ENCODE measurements around the gene GABRR2. TPM values are rescaled to one million over a fixed set of nuclear protein-coding genes. Genes with fewer than 3 reads are reported as not detected.

Gene GABRR2
- total RNA-seq, 1 experiment from 2014 or later = 0.36 TPM

GRCh38 chr6:89287351-89288028 lies 27.6 kb downstream of the GABRR2 start:
- H3K27ac ChIP-seq (ENCODE audit: low read length) = no peak overlapping the region
- H2AFZ ChIP-seq (ENCODE audit: low read length) = no peak overlapping the region
- no peaks in the 10 kb centered on the region for H3K4me1 ChIP-seq (ENCODE audit: insufficient read depth, low read length)
- no peak overlapping the region for H3K9ac ChIP-seq (ENCODE audit: low read length)
- TF ChIP-seq EZH2 (IDR thresholded peaks at IDR 0.05; ENCODE audit: low read length, unreplicated experiment) (no peak), EZH2phosphoT487 (IDR thresholded peaks at IDR 0.05; ENCODE audit: borderline replicate concordance, low read length) (no peak), CTCF (conservative IDR thresholded peaks at IDR 0.05; ENCODE audit: low read depth, low read length) (no peak)
- DNase-seq = no peak
- no peaks in the 10 kb centered on the region for H3K9me2 ChIP-seq (replicated peaks; ENCODE audit: low read length)
- H3F3A ChIP-seq (ENCODE audit: low read length, unreplicated experiment) = no peaks in the 10 kb centered on the region
- no peaks in the 10 kb centered on the region for H3K79me2 ChIP-seq (ENCODE audit: low read length)
- H3K27me3 ChIP-seq (ENCODE audit: low read length) = no peaks in the 10 kb centered on the region
- no peaks in the 10 kb centered on the region for H4K20me1 ChIP-seq (ENCODE audit: low read length)
- no peaks in the 10 kb centered on the region for H3K36me3 ChIP-seq (ENCODE audit: low read depth, low read length)
- H3K9me3 ChIP-seq (ENCODE audit: low read length) = no peaks in the 10 kb centered on the region
- H3K4me2 ChIP-seq (ENCODE audit: low read length) = no peak overlapping the region
- CTCF ChIA-PET = no interaction called here
- H3K4me3 ChIP-seq (ENCODE audit: low read length) = no peak overlapping the region
- intact Hi-C loops (cut with micrococcal nuclease) = no loop called here
- BruUV-seq (replicated peaks) = no TSS peak
- POLR2A ChIA-PET (ENCODE audit: unreplicated experiment) = no interaction called here
- no peak for ATAC-seq

- Histone ChIP-seq H3K36me3 (ENCODE audit: low read depth, low read length) (no peaks in the 10 kb centered on the region), H3F3A (ENCODE audit: low read length, unreplicated experiment) (no peaks in the 10 kb centered on the region), H3K27ac (ENCODE audit: low read length) (no peak overlapping the region), H2AFZ (ENCODE audit: low read length) (no peak overlapping the region), H3K9me2 (replicated peaks; ENCODE audit: low read length) (no peaks in the 10 kb centered on the region), H3K4me1 (ENCODE audit: insufficient read depth, low read length) (no peaks in the 10 kb centered on the region), H3K27me3 (ENCODE audit: low read length) (no peaks in the 10 kb centered on the region), H3K4me2 (ENCODE audit: low read length) (no peak overlapping the region), H4K20me1 (ENCODE audit: low read length) (no peaks in the 10 kb centered on the region), H3K79me2 (ENCODE audit: low read length) (no peaks in the 10 kb centered on the region), H3K9me3 (ENCODE audit: low read length) (no peaks in the 10 kb centered on the region), H3K4me3 (ENCODE audit: low read length) (no peak overlapping the region), H3K9ac (ENCODE audit: low read length) (no peak overlapping the region)
- DNase-seq = no peak
- ATAC-seq = no peak
- intact Hi-C loops (cut with micrococcal nuclease) = no loop called here
- CTCF ChIA-PET = no interaction called here
- TF ChIP-seq EZH2phosphoT487 (IDR thresholded peaks at IDR 0.05; ENCODE audit: borderline replicate concordance, low read length) (no peak), CTCF (conservative IDR thresholded peaks at IDR 0.05; ENCODE audit: low read depth, low read length) (no peak), EZH2 (IDR thresholded peaks at IDR 0.05; ENCODE audit: low read length, unreplicated experiment) (no peak)
- POLR2A ChIA-PET (ENCODE audit: unreplicated experiment) = no interaction called here
- no TSS peak for BruUV-seq (replicated peaks)
Measured at GRCh38 chr6:89286516-89286915, 28.6 kb downstream of the GABRR2 start.

- no peak for DNase-seq
- Histone ChIP-seq H4K20me1 (ENCODE audit: low read length) (no peaks in the 10 kb centered on the region), H3K9ac (ENCODE audit: low read length) (no peak overlapping the region), H3K36me3 (ENCODE audit: low read depth, low read length) (no peaks in the 10 kb centered on the region), H2AFZ (ENCODE audit: low read length) (no peak overlapping the region), H3K4me3 (ENCODE audit: low read length) (no peak overlapping the region), H3K27me3 (ENCODE audit: low read length) (no peaks in the 10 kb centered on the region), H3K9me2 (replicated peaks; ENCODE audit: low read length) (no peaks in the 10 kb centered on the region), H3K9me3 (ENCODE audit: low read length) (no peaks in the 10 kb centered on the region), H3K4me1 (ENCODE audit: insufficient read depth, low read length) (no peaks in the 10 kb centered on the region), H3K27ac (ENCODE audit: low read length) (no peak overlapping the region), H3K79me2 (ENCODE audit: low read length) (no peaks in the 10 kb centered on the region), H3K4me2 (ENCODE audit: low read length) (no peak overlapping the region), H3F3A (ENCODE audit: low read length, unreplicated experiment) (no peaks in the 10 kb centered on the region)
- CTCF ChIA-PET = no interaction called here
- TF ChIP-seq CTCF (conservative IDR thresholded peaks at IDR 0.05; ENCODE audit: low read depth, low read length) (no peak), EZH2phosphoT487 (IDR thresholded peaks at IDR 0.05; ENCODE audit: borderline replicate concordance, low read length) (no peak)
- intact Hi-C loops (cut with micrococcal nuclease) = no loop called here
- no TSS peak for BruUV-seq (replicated peaks)
- no peak for ATAC-seq
- POLR2A ChIA-PET (ENCODE audit: unreplicated experiment) = no interaction called here
Measured at GRCh38 chr6:89284963-89285735, 29.9 kb downstream of the GABRR2 start.
